B cell (primary cell): ENCODE data around the gene DISP3.

ENCODE experiments used
- EZH2 ChIP-seq: IDR thresholded peaks from 2 replicates; pipeline ENCODE4 v1.6.1; 2012; ENCODE audit warnings: borderline replicate concordance, low read depth, mild to moderate bottlenecking, moderate library complexity, low read length; ENCODE audit not compliant: insufficient read depth, poor library complexity, severe bottlenecking
- TF ChIP-seq, protein P1 (sequence below): fragments of 200-600 bp; IDR thresholded peaks from one replicate; pipeline ENCODE4 v1.8.0; 2022; ENCODE audit warnings: antibody characterized with exemption, mild to moderate bottlenecking

- TF ChIP-seq, protein P1, sequence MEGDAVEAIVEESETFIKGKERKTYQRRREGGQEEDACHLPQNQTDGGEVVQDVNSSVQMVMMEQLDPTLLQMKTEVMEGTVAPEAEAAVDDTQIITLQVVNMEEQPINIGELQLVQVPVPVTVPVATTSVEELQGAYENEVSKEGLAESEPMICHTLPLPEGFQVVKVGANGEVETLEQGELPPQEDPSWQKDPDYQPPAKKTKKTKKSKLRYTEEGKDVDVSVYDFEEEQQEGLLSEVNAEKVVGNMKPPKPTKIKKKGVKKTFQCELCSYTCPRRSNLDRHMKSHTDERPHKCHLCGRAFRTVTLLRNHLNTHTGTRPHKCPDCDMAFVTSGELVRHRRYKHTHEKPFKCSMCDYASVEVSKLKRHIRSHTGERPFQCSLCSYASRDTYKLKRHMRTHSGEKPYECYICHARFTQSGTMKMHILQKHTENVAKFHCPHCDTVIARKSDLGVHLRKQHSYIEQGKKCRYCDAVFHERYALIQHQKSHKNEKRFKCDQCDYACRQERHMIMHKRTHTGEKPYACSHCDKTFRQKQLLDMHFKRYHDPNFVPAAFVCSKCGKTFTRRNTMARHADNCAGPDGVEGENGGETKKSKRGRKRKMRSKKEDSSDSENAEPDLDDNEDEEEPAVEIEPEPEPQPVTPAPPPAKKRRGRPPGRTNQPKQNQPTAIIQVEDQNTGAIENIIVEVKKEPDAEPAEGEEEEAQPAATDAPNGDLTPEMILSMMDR: no peak
- TF ChIP-seq EZH2: no peak
These were observed 96.6 kb downstream of the DISP3 start for GRCh38 chr1:11575553-11575952.
